Measurements from ENCODE around the gene S100A5. TPM values are rescaled to one million over a fixed set of nuclear protein-coding genes. Genes with fewer than 3 reads are reported as not detected.

Gene S100A5
- total RNA-seq, 2 experiments from 2014 or later = not detected

GRCh38 chr1:153490272-153491051 is 50.3 kb downstream of the S100A5 start:
- DNase-seq (ENCODE audit: low spot score) = no peak
- no peaks in the 10 kb centered on the region for H3K9me2 ChIP-seq (ENCODE audit: insufficient read depth, low read length)
- ChIA-PET CTCF (ENCODE audit: unreplicated experiment) (no interaction called here), POLR2A (no interaction called here)
- H3K4me1 ChIP-seq (ENCODE audit: insufficient read depth, low read length, poor library complexity, severe bottlenecking) = no peaks in the 10 kb centered on the region
- no peaks in the 10 kb centered on the region for H3K79me2 ChIP-seq (ENCODE audit: insufficient read depth, low read depth, low read length)
- H3K4me3 ChIP-seq (ENCODE audit: low read depth, low read length, poor library complexity, severe bottlenecking) = no peak overlapping the region
- intact Hi-C loops (cut with micrococcal nuclease; ENCODE audit: unreplicated experiment) = no loop called here
- H2AFZ ChIP-seq (ENCODE audit: low read length) = no peak overlapping the region
- H3K27ac ChIP-seq (ENCODE audit: low read depth, low read length, poor library complexity, severe bottlenecking) = no peak overlapping the region
- no peaks in the 10 kb centered on the region for H4K20me1 ChIP-seq (ENCODE audit: insufficient read depth, low read length)
- BruUV-seq (replicated peaks) = no TSS peak
- no peaks in the 10 kb centered on the region for H3K36me3 ChIP-seq (ENCODE audit: insufficient read depth, low read length)
- H3K9me3 ChIP-seq (ENCODE audit: low read length) = no peaks in the 10 kb centered on the region
- no peak for TF ChIP-seq CTCF (conservative IDR thresholded peaks at IDR 0.05; ENCODE audit: low read length)
- no peak for TF ChIP-seq EZH2phosphoT487 (IDR thresholded peaks at IDR 0.05; ENCODE audit: borderline replicate concordance, low read depth, low read length)
- no peak overlapping the region for H3K4me2 ChIP-seq (ENCODE audit: low read length)

- Histone ChIP-seq H3K36me3 (ENCODE audit: insufficient read depth, low read length) (no peaks in the 10 kb centered on the region), H3K4me2 (ENCODE audit: low read length) (no peak overlapping the region), H3K27ac (ENCODE audit: low read depth, low read length, poor library complexity, severe bottlenecking) (no peak overlapping the region), H3K4me3 (ENCODE audit: low read depth, low read length, poor library complexity, severe bottlenecking) (no peak overlapping the region), H3K79me2 (ENCODE audit: insufficient read depth, low read depth, low read length) (no peaks in the 10 kb centered on the region), H3K9me2 (ENCODE audit: insufficient read depth, low read length) (no peaks in the 10 kb centered on the region), H3K4me1 (ENCODE audit: insufficient read depth, low read length, poor library complexity, severe bottlenecking) (no peaks in the 10 kb centered on the region), H2AFZ (ENCODE audit: low read length) (no peak overlapping the region), H4K20me1 (ENCODE audit: insufficient read depth, low read length) (no peaks in the 10 kb centered on the region), H3K9me3 (ENCODE audit: low read length) (no peaks in the 10 kb centered on the region)
- CTCF ChIA-PET (ENCODE audit: unreplicated experiment) = no interaction called here
- POLR2A ChIA-PET = no interaction called here
- intact Hi-C loops (cut with micrococcal nuclease; ENCODE audit: unreplicated experiment) = no loop called here
- TF ChIP-seq CTCF (conservative IDR thresholded peaks at IDR 0.05; ENCODE audit: low read length) (no peak), EZH2phosphoT487 (IDR thresholded peaks at IDR 0.05; ENCODE audit: borderline replicate concordance, low read depth, low read length) (no peak)
- BruUV-seq (replicated peaks) = no TSS peak
- no peak for DNase-seq (ENCODE audit: low spot score)
These were observed 52.0 kb downstream of the S100A5 start for GRCh38 chr1:153488731-153489130.

- H3K4me2 ChIP-seq (ENCODE audit: low read length) = no peak overlapping the region
- no peak overlapping the region for H3K4me3 ChIP-seq (ENCODE audit: low read depth, low read length, poor library complexity, severe bottlenecking)
- TF ChIP-seq EZH2phosphoT487 (IDR thresholded peaks at IDR 0.05; ENCODE audit: borderline replicate concordance, low read depth, low read length) (no peak), CTCF (conservative IDR thresholded peaks at IDR 0.05; ENCODE audit: low read length) (no peak)
- no peak overlapping the region for H3K27ac ChIP-seq (ENCODE audit: low read depth, low read length, poor library complexity, severe bottlenecking)
- DNase-seq (ENCODE audit: low spot score) = no peak
- H3K36me3 ChIP-seq (ENCODE audit: insufficient read depth, low read length) = no peaks in the 10 kb centered on the region
- no peaks in the 10 kb centered on the region for H3K9me2 ChIP-seq (ENCODE audit: insufficient read depth, low read length)
- intact Hi-C loops (cut with micrococcal nuclease; ENCODE audit: unreplicated experiment) = no loop called here
- POLR2A ChIA-PET = interaction anchor here (0.7 kb wide), 1 partner anchor 37 kb away, joined by 4 read pairs; no protein-coding TSS in a partner anchor
- CTCF ChIA-PET (ENCODE audit: unreplicated experiment) = no interaction called here
- BruUV-seq (replicated peaks) = no TSS peak
- H3K79me2 ChIP-seq (ENCODE audit: insufficient read depth, low read depth, low read length) = no peaks in the 10 kb centered on the region
- no peaks in the 10 kb centered on the region for H3K9me3 ChIP-seq (ENCODE audit: low read length)
- no peaks in the 10 kb centered on the region for H3K4me1 ChIP-seq (ENCODE audit: insufficient read depth, low read length, poor library complexity, severe bottlenecking)
- no peak overlapping the region for H2AFZ ChIP-seq (ENCODE audit: low read length)
- H4K20me1 ChIP-seq (ENCODE audit: insufficient read depth, low read length) = no peaks in the 10 kb centered on the region
These were observed 53.0 kb downstream of the S100A5 start for GRCh38 chr1:153487707-153488106.
